Nephron (organoid): ENCODE data around the gene C9orf43.
A peak's percentile ranks its signal among the peaks of the same experiment; 100 is the strongest.

Source experiments
- H3K27ac Mint-ChIP-seq, 3 experiments: 2 replicates each; pipeline ENCODE4 v1.8.0; 2020; ENCODE audit warnings: mixed read lengths in 3 of 3, mild to moderate bottlenecking in 2 of 3, moderate library complexity in 1 of 3
- H3K27me3 Mint-ChIP-seq: 2 replicates; pipeline ENCODE4 v1.8.0; 2021; ENCODE audit warnings: low read depth, mild to moderate bottlenecking, moderate library complexity, mixed read lengths
- H3K36me3 Mint-ChIP-seq: 2 replicates; pipeline ENCODE4 v1.8.0; 2020; ENCODE audit warnings: low read depth, mixed read lengths
- H3K4me1 Mint-ChIP-seq: 2 replicates; pipeline ENCODE4 v1.8.0; 2020; ENCODE audit warnings: mixed read lengths
- H3K4me3 Mint-ChIP-seq, 3 experiments: 2 replicates each; pipeline ENCODE4 v1.8.0; 2020; ENCODE audit warnings: mild to moderate bottlenecking in 3 of 3, mixed read lengths in 3 of 3, moderate library complexity in 2 of 3
- H3K9me3 Mint-ChIP-seq: 2 replicates; pipeline ENCODE4 v1.8.0; 2020; ENCODE audit warnings: mixed read lengths
- TF ChIP-seq, protein P1 (sequence below), 3 experiments: fragments of 200-600 bp; sonication (generic); IDR thresholded peaks; one replicate each; pipeline ENCODE4 v1.5.0; 2021; ENCODE audit warnings: antibody characterized with exemption in 3 of 3; ENCODE audit not compliant: unreplicated experiment in 3 of 3

Gene C9orf43

DNA sequence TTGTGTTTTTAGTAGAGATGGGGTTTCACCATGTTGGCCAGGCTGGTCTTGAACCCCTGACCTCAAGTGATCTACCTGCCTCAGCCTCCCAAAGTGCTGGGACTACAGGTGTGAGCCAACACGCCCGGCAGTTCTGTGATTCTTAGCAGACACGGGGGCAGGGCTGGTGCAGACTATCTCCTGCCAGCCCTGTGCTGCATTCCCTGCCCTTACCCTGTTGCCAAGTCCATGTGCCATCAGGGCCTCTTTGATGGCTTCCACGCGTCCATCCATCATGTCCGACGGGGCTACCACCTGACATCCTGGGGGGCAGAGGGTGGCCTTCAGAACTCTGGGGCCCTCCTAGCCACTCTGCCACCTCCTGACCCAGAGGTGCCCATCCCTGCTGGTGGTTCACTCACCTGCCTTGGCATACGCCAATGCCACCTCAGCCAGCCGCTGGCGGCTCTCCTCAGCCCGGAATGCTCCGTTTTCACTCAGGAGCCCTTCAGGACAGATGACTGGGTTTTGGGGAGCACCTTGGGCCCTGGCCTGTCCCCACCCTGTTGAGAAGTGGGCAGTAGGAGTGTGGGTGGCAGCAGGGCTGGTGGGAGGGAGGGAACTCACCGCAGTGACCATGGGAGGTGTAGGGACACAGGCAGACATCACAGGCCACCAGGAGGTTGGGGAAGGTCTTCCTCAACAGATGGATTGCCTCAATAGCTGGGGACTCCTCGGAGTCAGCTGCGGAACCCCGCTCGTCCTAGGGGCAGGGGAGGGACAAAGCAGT is 20.2 kb upstream of the C9orf43 start:
- peak overlapping the region in 1 of 3 experiments; percentile 33 for H3K27ac Mint-ChIP-seq
- no peak overlapping the region for H3K4me3 Mint-ChIP-seq
- peaks cover 3% of the 10 kb centered on the region for H3K27me3 Mint-ChIP-seq
- H3K36me3 Mint-ChIP-seq, result peaks cover 55% of the 10 kb centered on the region
- H3K9me3 Mint-ChIP-seq, result no peaks in the 10 kb centered on the region
- no peaks in the 10 kb centered on the region for H3K4me1 Mint-ChIP-seq
- TF ChIP-seq, protein P1, sequence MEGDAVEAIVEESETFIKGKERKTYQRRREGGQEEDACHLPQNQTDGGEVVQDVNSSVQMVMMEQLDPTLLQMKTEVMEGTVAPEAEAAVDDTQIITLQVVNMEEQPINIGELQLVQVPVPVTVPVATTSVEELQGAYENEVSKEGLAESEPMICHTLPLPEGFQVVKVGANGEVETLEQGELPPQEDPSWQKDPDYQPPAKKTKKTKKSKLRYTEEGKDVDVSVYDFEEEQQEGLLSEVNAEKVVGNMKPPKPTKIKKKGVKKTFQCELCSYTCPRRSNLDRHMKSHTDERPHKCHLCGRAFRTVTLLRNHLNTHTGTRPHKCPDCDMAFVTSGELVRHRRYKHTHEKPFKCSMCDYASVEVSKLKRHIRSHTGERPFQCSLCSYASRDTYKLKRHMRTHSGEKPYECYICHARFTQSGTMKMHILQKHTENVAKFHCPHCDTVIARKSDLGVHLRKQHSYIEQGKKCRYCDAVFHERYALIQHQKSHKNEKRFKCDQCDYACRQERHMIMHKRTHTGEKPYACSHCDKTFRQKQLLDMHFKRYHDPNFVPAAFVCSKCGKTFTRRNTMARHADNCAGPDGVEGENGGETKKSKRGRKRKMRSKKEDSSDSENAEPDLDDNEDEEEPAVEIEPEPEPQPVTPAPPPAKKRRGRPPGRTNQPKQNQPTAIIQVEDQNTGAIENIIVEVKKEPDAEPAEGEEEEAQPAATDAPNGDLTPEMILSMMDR (IDR thresholded peaks at IDR 0.05; ENCODE audit: unreplicated experiment in 3 of 3), result no peak

DNA sequence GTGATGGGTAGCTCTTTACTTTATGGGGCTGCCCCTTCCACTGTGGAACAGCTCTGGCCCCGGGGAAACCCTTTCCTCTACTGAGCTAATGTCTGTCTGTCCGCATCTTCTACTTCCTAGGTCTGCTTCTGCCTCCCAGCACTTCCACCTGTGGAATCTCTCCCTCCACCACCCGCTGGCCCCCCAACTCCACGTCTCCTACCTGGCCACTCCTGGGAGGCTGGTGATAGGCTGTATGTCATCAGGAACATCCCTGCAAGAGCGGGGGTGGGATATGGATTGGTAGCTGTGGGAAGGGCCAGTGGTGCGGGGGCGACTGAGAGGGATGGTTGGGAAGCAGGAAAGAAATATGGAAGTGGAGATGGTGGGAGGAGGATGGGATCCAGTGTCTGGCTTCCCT is 18.6 kb upstream of the C9orf43 start:
- H3K27me3 Mint-ChIP-seq, result peaks cover 3% of the 10 kb centered on the region
- peaks cover 50% of the 10 kb centered on the region for H3K36me3 Mint-ChIP-seq
- H3K9me3 Mint-ChIP-seq, result no peaks in the 10 kb centered on the region
- H3K27ac Mint-ChIP-seq, result no peak overlapping the region
- TF ChIP-seq, protein P1 (IDR thresholded peaks at IDR 0.05; ENCODE audit: unreplicated experiment in 3 of 3), result no peak
- no peaks in the 10 kb centered on the region for H3K4me1 Mint-ChIP-seq
- no peak overlapping the region for H3K4me3 Mint-ChIP-seq

DNA sequence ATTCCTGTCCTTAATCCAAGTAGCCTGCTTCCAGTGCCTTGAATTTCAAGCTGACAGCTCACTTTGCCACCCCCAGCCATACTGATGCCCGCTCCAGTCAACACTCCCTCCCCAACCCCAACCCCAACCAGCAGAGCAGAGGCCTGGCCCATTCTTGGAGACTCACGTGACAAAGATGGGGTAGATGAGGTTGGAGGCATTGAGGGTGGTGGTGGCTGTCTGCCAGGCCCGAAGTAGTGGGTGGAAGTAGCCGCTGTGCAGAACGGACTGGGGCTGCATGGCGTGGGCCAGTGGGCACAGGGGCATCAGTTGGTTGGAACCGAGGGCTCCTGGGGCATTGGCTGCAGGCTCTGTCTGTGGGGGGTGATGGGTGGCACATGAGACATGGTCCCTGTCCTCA is 17.3 kb upstream of the C9orf43 start:
- Mint-ChIP-seq H3K27ac (no peak overlapping the region), H3K4me1 (peaks cover 3% of the 10 kb centered on the region), H3K9me3 (no peaks in the 10 kb centered on the region), H3K36me3 (peaks cover 36% of the 10 kb centered on the region), H3K4me3 (no peak overlapping the region), H3K27me3 (no peaks in the 10 kb centered on the region)
- TF ChIP-seq, protein P1 (IDR thresholded peaks at IDR 0.05; ENCODE audit: unreplicated experiment in 3 of 3), result no peak

DNA sequence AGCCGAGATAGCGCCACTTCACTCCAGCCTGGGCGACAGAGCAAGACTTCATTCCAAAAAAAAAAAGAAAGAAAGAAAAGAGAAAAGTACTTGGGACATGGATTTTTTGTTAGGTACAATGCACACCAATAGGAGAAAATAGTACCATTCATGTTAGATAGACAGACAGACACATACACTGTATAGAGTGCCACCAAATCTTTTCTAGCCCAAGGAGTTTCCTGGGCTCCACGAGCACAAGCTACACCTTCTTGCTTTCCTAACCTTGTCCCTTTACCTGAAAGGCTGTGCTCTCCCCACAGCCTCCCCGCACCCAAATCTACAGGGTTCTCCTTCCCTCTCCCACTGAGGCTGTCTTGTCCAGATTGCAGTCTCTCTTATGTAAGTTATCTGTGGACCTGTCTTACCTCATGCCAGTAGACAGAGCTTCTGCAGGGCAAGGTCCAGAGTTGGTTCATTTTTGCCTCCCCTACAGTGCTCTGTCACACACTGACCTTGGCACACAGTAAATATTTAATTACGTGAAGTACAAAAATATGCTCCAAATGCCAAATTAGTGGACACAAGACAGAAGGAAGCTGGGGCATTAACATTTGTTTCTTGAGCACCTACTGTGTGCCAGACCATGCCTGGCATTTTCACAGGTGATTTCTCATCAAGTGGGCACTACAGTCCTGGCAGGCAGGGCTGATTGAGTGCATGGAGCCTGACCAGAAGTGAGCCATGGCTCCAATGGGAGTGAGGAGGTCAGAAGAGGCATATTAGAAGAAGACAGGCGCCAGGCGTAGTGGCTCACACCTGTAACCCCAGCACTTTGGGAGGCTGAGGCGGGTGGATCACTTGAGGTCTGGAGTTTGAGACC is 15.3 kb upstream of the C9orf43 start:
- H3K27ac Mint-ChIP-seq, result no peak overlapping the region
- H3K36me3 Mint-ChIP-seq, result peaks cover 28% of the 10 kb centered on the region
- no peak overlapping the region for H3K4me3 Mint-ChIP-seq
- H3K4me1 Mint-ChIP-seq, result peaks cover 16% of the 10 kb centered on the region
- H3K9me3 Mint-ChIP-seq, result no peaks in the 10 kb centered on the region
- H3K27me3 Mint-ChIP-seq, result no peaks in the 10 kb centered on the region
- TF ChIP-seq, protein P1 (IDR thresholded peaks at IDR 0.05; ENCODE audit: unreplicated experiment in 3 of 3), result no peak

DNA sequence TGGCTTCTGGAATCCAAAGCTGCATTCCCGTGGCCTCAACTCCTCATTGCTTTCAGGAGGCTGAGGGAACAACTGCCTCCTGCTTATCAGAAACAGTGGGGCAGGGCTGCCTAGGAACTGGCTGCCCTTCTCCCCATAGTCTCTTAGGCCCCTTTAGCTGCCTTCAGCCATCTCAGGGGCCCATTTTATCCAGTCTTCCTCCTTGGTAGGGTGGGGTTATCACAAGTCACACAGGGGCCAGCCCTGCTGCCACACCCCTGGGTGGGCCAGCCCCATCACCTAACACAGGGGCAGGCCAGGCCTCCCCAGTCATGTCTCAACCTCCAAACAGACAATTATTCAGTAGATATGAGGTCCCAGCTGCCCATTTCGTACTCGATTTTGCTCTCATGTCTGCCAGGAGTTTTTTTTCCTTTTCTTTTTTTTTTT is 13.3 kb upstream of the C9orf43 start:
- Mint-ChIP-seq H3K27ac (no peak overlapping the region), H3K36me3 (peaks cover 16% of the 10 kb centered on the region), H3K4me1 (peaks cover 21% of the 10 kb centered on the region), H3K4me3 (no peak overlapping the region), H3K27me3 (no peaks in the 10 kb centered on the region), H3K9me3 (no peaks in the 10 kb centered on the region)
- TF ChIP-seq, protein P1 (IDR thresholded peaks at IDR 0.05; ENCODE audit: unreplicated experiment in 3 of 3), result no peak
